ENCODE data around the gene TMEM38B.

DNA sequence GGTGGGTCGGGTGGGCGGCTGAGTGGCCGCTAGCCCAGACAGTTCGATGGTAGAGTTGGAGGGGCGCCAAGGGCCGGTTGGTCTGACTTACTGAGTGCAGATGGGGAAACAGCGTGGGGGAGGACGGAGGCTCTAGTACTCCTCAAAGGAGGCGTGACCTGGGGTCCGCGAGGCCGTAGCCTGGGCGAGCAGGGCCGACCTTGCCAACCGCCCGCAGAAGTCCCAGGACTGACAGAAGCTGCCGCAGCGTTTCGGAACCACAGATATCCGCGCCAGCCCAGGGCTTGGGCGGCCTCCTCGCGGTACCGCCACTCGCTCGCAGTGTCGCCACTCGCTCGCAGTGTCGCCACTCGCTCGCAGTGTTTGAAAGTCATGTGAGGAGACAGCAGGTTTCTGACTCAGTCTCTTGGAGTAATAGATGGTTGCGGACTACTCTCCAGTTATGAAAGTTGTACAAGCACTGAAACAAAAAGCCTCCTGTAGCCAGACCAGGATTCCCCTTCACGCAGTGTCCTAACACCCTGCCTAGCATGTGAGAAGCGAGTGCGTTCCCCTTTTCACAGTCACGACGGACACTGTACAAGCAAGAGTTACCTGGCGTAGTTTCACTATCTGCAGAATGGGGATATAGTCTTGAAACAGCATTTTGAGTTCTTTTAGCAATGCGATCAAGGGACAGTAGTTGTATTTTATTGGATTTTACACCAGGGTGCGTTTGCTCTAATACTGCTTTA is 674 bp downstream of the TMEM38B start:
- TF ChIP-seq, protein P1, sequence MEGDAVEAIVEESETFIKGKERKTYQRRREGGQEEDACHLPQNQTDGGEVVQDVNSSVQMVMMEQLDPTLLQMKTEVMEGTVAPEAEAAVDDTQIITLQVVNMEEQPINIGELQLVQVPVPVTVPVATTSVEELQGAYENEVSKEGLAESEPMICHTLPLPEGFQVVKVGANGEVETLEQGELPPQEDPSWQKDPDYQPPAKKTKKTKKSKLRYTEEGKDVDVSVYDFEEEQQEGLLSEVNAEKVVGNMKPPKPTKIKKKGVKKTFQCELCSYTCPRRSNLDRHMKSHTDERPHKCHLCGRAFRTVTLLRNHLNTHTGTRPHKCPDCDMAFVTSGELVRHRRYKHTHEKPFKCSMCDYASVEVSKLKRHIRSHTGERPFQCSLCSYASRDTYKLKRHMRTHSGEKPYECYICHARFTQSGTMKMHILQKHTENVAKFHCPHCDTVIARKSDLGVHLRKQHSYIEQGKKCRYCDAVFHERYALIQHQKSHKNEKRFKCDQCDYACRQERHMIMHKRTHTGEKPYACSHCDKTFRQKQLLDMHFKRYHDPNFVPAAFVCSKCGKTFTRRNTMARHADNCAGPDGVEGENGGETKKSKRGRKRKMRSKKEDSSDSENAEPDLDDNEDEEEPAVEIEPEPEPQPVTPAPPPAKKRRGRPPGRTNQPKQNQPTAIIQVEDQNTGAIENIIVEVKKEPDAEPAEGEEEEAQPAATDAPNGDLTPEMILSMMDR (IDR thresholded peaks at IDR 0.05): no peak
- peak; percentile 33 to 86 for TF ChIP-seq POLR2A (IDR thresholded peaks at IDR 0.05)

Data from adrenal gland (tissue), 5 donors.